Lower leg skin (tissue), 3 donors: Measurements from ENCODE around the gene FEZ2.

Source experiments
- POLR2A ChIP-seq, 2 donors: fragments of 450-650 bp; IDR thresholded peaks; one replicate each; pipeline ENCODE4 v1.6.1; 2016 to 2017; ENCODE audit warnings: antibody characterized with exemption in 2 of 2, mild to moderate bottlenecking in 1 of 2, moderate library complexity in 1 of 2
- TF ChIP-seq, protein P1 (sequence below), 3 donors: fragments of 450-650 bp; IDR thresholded peaks; one replicate each; pipeline ENCODE4 v1.5.1; 2016; ENCODE audit warnings: antibody characterized with exemption in 3 of 3, mild to moderate bottlenecking in 3 of 3, moderate library complexity in 2 of 3

DNA sequence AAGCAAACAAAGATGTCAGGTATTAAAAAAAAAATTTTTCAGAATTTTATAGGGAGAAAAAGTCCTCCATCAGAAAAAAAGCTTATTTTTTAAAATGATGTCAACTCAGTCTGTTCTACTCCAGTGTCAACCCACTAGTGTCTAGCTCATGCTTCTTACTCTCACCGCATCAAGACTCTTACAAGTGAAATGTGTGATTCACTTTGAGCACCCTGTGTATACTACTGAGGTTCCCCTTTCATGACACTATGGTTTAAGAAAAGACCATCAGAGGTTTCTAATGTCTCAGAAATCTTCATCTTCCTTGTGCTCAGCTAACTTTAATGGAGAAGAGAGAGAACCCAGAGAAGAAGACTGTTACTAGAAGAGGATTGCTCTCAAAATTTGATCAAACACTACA, 43.4 kb downstream of the FEZ2 start:
- TF ChIP-seq, protein P1, sequence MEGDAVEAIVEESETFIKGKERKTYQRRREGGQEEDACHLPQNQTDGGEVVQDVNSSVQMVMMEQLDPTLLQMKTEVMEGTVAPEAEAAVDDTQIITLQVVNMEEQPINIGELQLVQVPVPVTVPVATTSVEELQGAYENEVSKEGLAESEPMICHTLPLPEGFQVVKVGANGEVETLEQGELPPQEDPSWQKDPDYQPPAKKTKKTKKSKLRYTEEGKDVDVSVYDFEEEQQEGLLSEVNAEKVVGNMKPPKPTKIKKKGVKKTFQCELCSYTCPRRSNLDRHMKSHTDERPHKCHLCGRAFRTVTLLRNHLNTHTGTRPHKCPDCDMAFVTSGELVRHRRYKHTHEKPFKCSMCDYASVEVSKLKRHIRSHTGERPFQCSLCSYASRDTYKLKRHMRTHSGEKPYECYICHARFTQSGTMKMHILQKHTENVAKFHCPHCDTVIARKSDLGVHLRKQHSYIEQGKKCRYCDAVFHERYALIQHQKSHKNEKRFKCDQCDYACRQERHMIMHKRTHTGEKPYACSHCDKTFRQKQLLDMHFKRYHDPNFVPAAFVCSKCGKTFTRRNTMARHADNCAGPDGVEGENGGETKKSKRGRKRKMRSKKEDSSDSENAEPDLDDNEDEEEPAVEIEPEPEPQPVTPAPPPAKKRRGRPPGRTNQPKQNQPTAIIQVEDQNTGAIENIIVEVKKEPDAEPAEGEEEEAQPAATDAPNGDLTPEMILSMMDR (IDR thresholded peaks at IDR 0.05): no peak
- no peak for TF ChIP-seq POLR2A (IDR thresholded peaks at IDR 0.05)
